KMS-11 (cell line): ENCODE data around the gene MAP3K20.
"Not testable (repeated sequence)": the region's sequence is repeated elsewhere in the genome, so short reads cannot be mapped to it uniquely, and the experiment has no call there.

Source experiments
- H2AFZ ChIP-seq: fragments of 200-600 bp; sonication (generic); 2 replicates; pipeline ENCODE4 v1.6.1; 2016; ENCODE audit warnings: antibody characterized with exemption, mixed run types, low read depth
- H3K27ac ChIP-seq: fragments of 200-600 bp; sonication (generic); 2 replicates; pipeline ENCODE4 v1.6.1; 2016; ENCODE audit warnings: mild to moderate bottlenecking, mixed run types
- H3K27me3 ChIP-seq: fragments of 200-600 bp; sonication (generic); 2 replicates; pipeline ENCODE4 v1.6.1; 2017; ENCODE audit warnings: mild to moderate bottlenecking, low read depth, mixed run types, moderate library complexity; ENCODE audit not compliant: insufficient read depth
- H3K36me3 ChIP-seq: fragments of 200-600 bp; sonication (generic); 2 replicates; pipeline ENCODE4 v1.6.1; 2017; ENCODE audit warnings: mild to moderate bottlenecking, mixed run types; ENCODE audit not compliant: insufficient read depth
- H3K4me1 ChIP-seq: fragments of 200-600 bp; sonication (generic); 2 replicates; pipeline ENCODE4 v1.6.1; 2016; ENCODE audit warnings: mild to moderate bottlenecking, low read depth, mixed run types; ENCODE audit not compliant: poor library complexity, severe bottlenecking
- H3K4me2 ChIP-seq: fragments of 200-600 bp; sonication (generic); 2 replicates; pipeline ENCODE4 v1.7.0; 2016; ENCODE audit warnings: mild to moderate bottlenecking, mixed run types
- H3K4me3 ChIP-seq: fragments of 200-600 bp; sonication (generic); IDR thresholded peaks from 2 replicates; pipeline ENCODE4 v1.6.1; 2017; ENCODE audit warnings: low read depth, low read length, mixed read lengths; ENCODE audit not compliant: insufficient read depth
- H3K79me2 ChIP-seq: fragments of 200-600 bp; sonication (generic); 2 replicates; pipeline ENCODE4 v1.6.1; 2016; ENCODE audit warnings: low read depth, mixed run types; ENCODE audit not compliant: insufficient read depth
- H3K9ac ChIP-seq: fragments of 200-600 bp; sonication (generic); 2 replicates; pipeline ENCODE4 v1.6.1; 2016; ENCODE audit warnings: mild to moderate bottlenecking, mixed run types
- H4K20me1 ChIP-seq: fragments of 200-600 bp; sonication (generic); 2 replicates; pipeline ENCODE4 v1.6.1; 2016; ENCODE audit warnings: mild to moderate bottlenecking, mixed run types; ENCODE audit not compliant: insufficient read depth
- CTCF ChIP-seq: fragments of 200-600 bp; sonication (generic); conservative IDR thresholded peaks from 2 replicates; pipeline ENCODE4 v1.6.1; 2017; ENCODE audit warnings: low read depth, mild to moderate bottlenecking, antibody characterized with exemption, low read length, moderate library complexity, mixed read lengths

MAP3K20 gene

GRCh38 chr2:173251225-173251624 is 175.6 kb downstream of the MAP3K20 start:
- no peaks in the 10 kb centered on the region for H3K79me2 ChIP-seq
- no peak for TF ChIP-seq CTCF
- H3K4me3 ChIP-seq, result no peak overlapping the region
- H4K20me1 ChIP-seq, result no peaks in the 10 kb centered on the region
- no peaks in the 10 kb centered on the region for H3K36me3 ChIP-seq
- no peaks in the 10 kb centered on the region for H3K27me3 ChIP-seq
- H3K27ac ChIP-seq, result no peak overlapping the region
- no peak overlapping the region for H3K4me2 ChIP-seq
- no peak overlapping the region for H2AFZ ChIP-seq
- H3K9ac ChIP-seq, result no peak overlapping the region
- H3K4me1 ChIP-seq, result no peaks in the 10 kb centered on the region

- no peaks in the 10 kb centered on the region for H3K4me1 ChIP-seq
- H3K27me3 ChIP-seq, result no peaks in the 10 kb centered on the region
- H3K9ac ChIP-seq, result no peak overlapping the region
- no peak overlapping the region for H3K27ac ChIP-seq
- H2AFZ ChIP-seq, result no peak overlapping the region
- H3K4me2 ChIP-seq, result no peak overlapping the region
- TF ChIP-seq CTCF, result no peak
- H3K4me3 ChIP-seq, result no peak overlapping the region
- H4K20me1 ChIP-seq, result no peaks in the 10 kb centered on the region
- H3K36me3 ChIP-seq, result no peaks in the 10 kb centered on the region
- no peaks in the 10 kb centered on the region for H3K79me2 ChIP-seq
These were observed 176.9 kb downstream of the MAP3K20 start for GRCh38 chr2:173252581-173252980.

- TF ChIP-seq CTCF, result no peak
- Histone ChIP-seq H3K4me2 (no peak overlapping the region), H3K36me3 (no peaks in the 10 kb centered on the region), H3K79me2 (no peaks in the 10 kb centered on the region), H3K4me3 (no peak overlapping the region), H3K4me1 (no peaks in the 10 kb centered on the region), H2AFZ (no peak overlapping the region), H3K27ac (no peak overlapping the region), H4K20me1 (no peaks in the 10 kb centered on the region), H3K27me3 (no peaks in the 10 kb centered on the region), H3K9ac (no peak overlapping the region)
These were observed 179.0 kb downstream of the MAP3K20 start for GRCh38 chr2:173254659-173255058.

- Histone ChIP-seq H3K4me1 (no peaks in the 10 kb centered on the region), H3K9ac (no peak overlapping the region), H4K20me1 (no peaks in the 10 kb centered on the region), H3K79me2 (no peaks in the 10 kb centered on the region), H3K36me3 (no peaks in the 10 kb centered on the region), H3K4me3 (no peak overlapping the region), H3K4me2 (no peak overlapping the region), H2AFZ (no peak overlapping the region), H3K27ac (no peak overlapping the region), H3K27me3 (no peaks in the 10 kb centered on the region)
- TF ChIP-seq CTCF, result no peak
These were observed 183.1 kb downstream of the MAP3K20 start for GRCh38 chr2:173258701-173259100.

- not testable (repeated sequence) for H2AFZ ChIP-seq, H3K27ac ChIP-seq, H3K79me2 ChIP-seq, H4K20me1 ChIP-seq, H3K4me1 ChIP-seq, H3K9ac ChIP-seq, H3K4me3 ChIP-seq, H3K4me2 ChIP-seq, H3K27me3 ChIP-seq, H3K36me3 ChIP-seq
These were observed 186.7 kb downstream of the MAP3K20 start for GRCh38 chr2:173262356-173262755.
